CD4-positive, alpha-beta memory T cell (primary cell): ENCODE results near the gene CLEC7A. TPM values are rescaled to one million over a fixed set of nuclear protein-coding genes. Genes with fewer than 3 reads are reported as not detected.

ENCODE experiments used
- CTCF ChIA-PET: fragments of 350-600 bp; sonication (Branson Sonifier 250); formaldehyde crosslinking; loops from one replicate; lab custom pipeline; 2021; ENCODE audit warnings: inconsistent platforms; ENCODE audit not compliant: partially characterized antibody; lab: Charles Lee
- POLR2A ChIA-PET: fragments of 350-600 bp; sonication (Branson Sonifier 250); formaldehyde crosslinking; loops from one replicate; lab custom pipeline; 2021; ENCODE audit not compliant: partially characterized antibody; lab: Charles Lee
- DNase-seq, 5 donors: peaks; one replicate each; pipeline versions ENCODE4 v3.0.0 to v3.0.0-alpha.2; 2020 to 2022; ENCODE audit warnings: mixed read lengths in 1 of 5
- H3K27ac ChIP-seq: one replicate; pipeline ENCODE4 v1.7.0; 2013; ENCODE audit warnings: low read depth, low read length
- H3K27me3 ChIP-seq: 2 replicates; pipeline ENCODE4 v1.7.0; 2013; ENCODE audit warnings: mild to moderate bottlenecking, low read length, moderate library complexity; ENCODE audit not compliant: insufficient read depth
- H3K36me3 ChIP-seq: 2 replicates; pipeline ENCODE4 v1.7.0; 2013; ENCODE audit warnings: mild to moderate bottlenecking, low read length, moderate library complexity; ENCODE audit not compliant: insufficient read depth
- H3K4me1 ChIP-seq: 2 replicates; pipeline ENCODE4 v1.7.0; 2013; ENCODE audit warnings: mild to moderate bottlenecking, low read length, moderate library complexity; ENCODE audit not compliant: insufficient read depth
- H3K4me3 ChIP-seq, 2 donors: one replicate each; pipeline ENCODE4 v1.7.0; 2013; ENCODE audit warnings: low read length in 2 of 2, mild to moderate bottlenecking in 1 of 2
- H3K9me3 ChIP-seq, 2 donors: one replicate each; pipeline ENCODE4 v1.7.0; 2013; ENCODE audit warnings: low read length in 2 of 2, control low read depth in 1 of 2; ENCODE audit not compliant: control insufficient read depth in 1 of 2
- H3K27ac Mint-ChIP-seq, 7 donors: one replicate each; pipeline ENCODE4 v1.8.0; 2020 to 2021; ENCODE audit warnings: mixed read lengths in 7 of 7, mild to moderate bottlenecking in 6 of 7, inconsistent platforms in 3 of 7, moderate library complexity in 3 of 7
- H3K27me3 Mint-ChIP-seq, 2 donors: one replicate each; pipeline ENCODE4 v1.8.0; 2020 to 2021; ENCODE audit warnings: mixed read lengths in 2 of 2
- H3K36me3 Mint-ChIP-seq, 2 donors: one replicate each; pipeline ENCODE4 v1.8.0; 2020 to 2021; ENCODE audit warnings: mixed read lengths in 2 of 2, inconsistent platforms in 1 of 2, mild to moderate bottlenecking in 1 of 2
- H3K4me1 Mint-ChIP-seq, 4 donors: one replicate each; pipeline ENCODE4 v1.8.0; 2020 to 2021; ENCODE audit warnings: mixed read lengths in 4 of 4, mild to moderate bottlenecking in 1 of 4
- H3K4me3 Mint-ChIP-seq, 8 donors: one replicate each; pipeline ENCODE4 v1.8.0; 2020 to 2021; ENCODE audit warnings: mixed read lengths in 8 of 8, mild to moderate bottlenecking in 7 of 8, moderate library complexity in 6 of 8, inconsistent platforms in 3 of 8
- H3K9me3 Mint-ChIP-seq, 8 donors: one replicate each; pipeline ENCODE4 v1.8.0; 2020 to 2021; ENCODE audit warnings: mixed read lengths in 8 of 8, mild to moderate bottlenecking in 5 of 8, inconsistent platforms in 3 of 8, moderate library complexity in 1 of 8
- intact Hi-C: fragments of 100-400 bp; cut with micrococcal nuclease; formaldehyde crosslinking; loops from one replicate; pipeline ENCODE4 v1.15.1; 2023
- polyA plus RNA-seq, 2 donors: library from polyadenylated mRNA; unstranded; fragments of 300-500 nt; fragmentation: Illumina TruSeq; gene quantifications; one replicate each; pipeline ENCODE4 v1.2.3, GENCODE V29; 2021
- total RNA-seq, 2 experiments: library from RNA; stranded (reverse); gene quantifications; one replicate each; pipeline ENCODE4 v1.2.3, GENCODE V29; 2021

The CLEC7A gene
- total and polyA plus RNA-seq, 4 experiments from 2014 or later = 0.46 to 1.3 (median 0.89) TPM; not detected in 1

DNA sequence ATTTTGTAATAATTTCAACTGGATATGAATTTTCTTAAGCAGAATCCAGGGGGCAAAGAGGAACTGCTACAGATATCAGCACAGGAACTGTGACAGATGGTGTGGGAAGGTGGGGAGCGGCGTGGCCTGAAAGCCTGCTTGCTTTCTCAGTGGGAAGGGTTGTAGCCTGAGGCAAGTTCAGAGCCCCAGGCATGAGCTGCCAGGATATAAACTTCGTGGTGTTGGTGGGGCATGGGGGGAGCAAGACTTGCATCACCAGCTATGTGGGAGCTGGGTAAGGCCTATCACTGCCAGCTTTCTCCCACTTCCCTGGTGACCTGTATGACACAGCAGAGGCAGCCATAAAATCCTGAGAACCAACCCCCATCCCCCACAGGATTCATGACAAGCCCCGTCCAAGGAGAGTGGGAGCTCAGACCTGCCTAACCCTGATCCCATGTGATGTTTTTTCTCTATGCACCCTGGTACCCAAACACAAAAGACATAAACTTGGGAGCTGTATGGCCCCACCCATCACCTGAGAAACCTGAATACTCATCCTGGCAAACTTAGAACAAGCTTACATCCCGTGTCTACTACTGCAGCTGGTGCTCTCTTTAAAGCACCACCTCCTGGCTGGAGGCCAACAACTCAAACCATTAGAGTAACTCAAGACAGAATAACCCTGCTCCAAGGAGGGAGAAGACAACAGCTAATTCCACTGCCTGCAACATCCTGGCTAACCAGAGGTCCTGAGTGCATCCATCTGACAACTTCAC lies 47.7 kb downstream of the CLEC7A start:
- intact Hi-C loops = no loop called here
- H3K27ac Mint-ChIP-seq = no peak overlapping the region
- Histone ChIP-seq H3K4me3 (no peak overlapping the region), H3K9me3 (no peaks in the 10 kb centered on the region), H3K4me1 (no peaks in the 10 kb centered on the region), H3K27me3 (no peaks in the 10 kb centered on the region), H3K36me3 (no peaks in the 10 kb centered on the region), H3K27ac (no peak overlapping the region)
- peaks cover 3 to 4% of the 10 kb centered on the region in 2 donors for H3K36me3 Mint-ChIP-seq
- no peak for DNase-seq
- no peaks in the 10 kb centered on the region for H3K4me1 Mint-ChIP-seq
- peaks cover 10 to 22% of the 10 kb centered on the region in 2 donors for H3K27me3 Mint-ChIP-seq
- CTCF ChIA-PET = interaction anchor here (0.6 kb wide), 1 partner anchor 109 kb away, joined by 3 read pairs; no protein-coding TSS in a partner anchor
- no peak overlapping the region for H3K4me3 Mint-ChIP-seq
- H3K9me3 Mint-ChIP-seq = peaks cover 3 to 35% (median 20%) of the 10 kb centered on the region in 8 donors
- POLR2A ChIA-PET = no interaction called here

DNA sequence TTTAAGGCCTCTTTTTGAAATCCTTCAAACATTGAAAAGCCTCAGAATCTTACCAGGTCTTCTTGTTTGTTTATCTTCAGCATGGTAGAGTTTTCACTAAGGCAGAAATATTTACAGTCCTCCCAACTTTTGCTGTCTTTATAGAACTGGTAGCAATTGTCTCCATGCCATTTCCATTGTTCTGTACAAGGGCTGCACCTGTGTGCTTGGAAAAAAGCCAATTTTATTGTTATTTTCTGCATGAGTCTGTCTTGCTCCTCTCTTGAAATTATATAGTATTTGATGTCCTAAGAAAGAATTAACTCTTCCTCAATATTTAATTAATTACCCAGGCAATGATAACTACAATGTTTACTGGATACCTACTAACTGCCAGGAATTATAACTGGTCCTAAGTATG lies 54.5 kb downstream of the CLEC7A start:
- Mint-ChIP-seq H3K4me3 (no peak overlapping the region), H3K9me3 (peaks cover 0 to 2% (median 0%) of the 10 kb centered on the region in 8 donors), H3K27me3 (peaks cover 7 to 25% of the 10 kb centered on the region in 2 donors), H3K36me3 (no peaks in the 10 kb centered on the region), H3K4me1 (no peaks in the 10 kb centered on the region), H3K27ac (no peak overlapping the region)
- Histone ChIP-seq H3K4me3 (no peak overlapping the region), H3K36me3 (no peaks in the 10 kb centered on the region), H3K27ac (no peak overlapping the region), H3K4me1 (no peaks in the 10 kb centered on the region), H3K27me3 (no peaks in the 10 kb centered on the region), H3K9me3 (no peaks in the 10 kb centered on the region)
- no peak for DNase-seq
- ChIA-PET CTCF (no interaction called here), POLR2A (no interaction called here)
- intact Hi-C loops = no loop called here

DNA sequence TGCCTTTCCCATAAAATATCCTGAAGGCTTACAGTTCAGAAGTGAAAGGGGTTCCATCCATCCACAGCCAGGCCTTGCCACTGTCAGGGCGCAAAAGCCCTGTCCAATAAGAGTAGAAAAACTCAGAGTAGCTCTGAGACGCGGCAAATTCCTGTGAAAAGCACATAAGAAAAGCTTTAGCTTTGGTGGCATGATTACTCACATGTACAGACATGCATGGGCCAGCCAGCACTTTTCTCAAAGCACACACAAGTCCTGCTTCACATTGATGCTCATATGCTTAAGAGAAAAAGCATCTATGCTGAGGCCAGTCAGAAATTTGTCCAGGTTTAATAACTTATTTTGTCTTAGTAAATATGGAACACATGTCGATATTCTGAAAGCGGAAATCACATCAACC lies 56.7 kb downstream of the CLEC7A start:
- Histone ChIP-seq H3K9me3 (no peaks in the 10 kb centered on the region), H3K27me3 (no peaks in the 10 kb centered on the region), H3K36me3 (no peaks in the 10 kb centered on the region), H3K4me1 (no peaks in the 10 kb centered on the region), H3K27ac (no peak overlapping the region), H3K4me3 (no peak overlapping the region)
- intact Hi-C loops = no loop called here
- H3K9me3 Mint-ChIP-seq = no peaks in the 10 kb centered on the region
- H3K36me3 Mint-ChIP-seq = no peaks in the 10 kb centered on the region
- CTCF ChIA-PET = no interaction called here
- H3K4me3 Mint-ChIP-seq = no peak overlapping the region
- peaks cover 9 to 24% of the 10 kb centered on the region in 2 donors for H3K27me3 Mint-ChIP-seq
- no peak for DNase-seq
- POLR2A ChIA-PET = no interaction called here
- no peaks in the 10 kb centered on the region for H3K4me1 Mint-ChIP-seq
- H3K27ac Mint-ChIP-seq = no peak overlapping the region

DNA sequence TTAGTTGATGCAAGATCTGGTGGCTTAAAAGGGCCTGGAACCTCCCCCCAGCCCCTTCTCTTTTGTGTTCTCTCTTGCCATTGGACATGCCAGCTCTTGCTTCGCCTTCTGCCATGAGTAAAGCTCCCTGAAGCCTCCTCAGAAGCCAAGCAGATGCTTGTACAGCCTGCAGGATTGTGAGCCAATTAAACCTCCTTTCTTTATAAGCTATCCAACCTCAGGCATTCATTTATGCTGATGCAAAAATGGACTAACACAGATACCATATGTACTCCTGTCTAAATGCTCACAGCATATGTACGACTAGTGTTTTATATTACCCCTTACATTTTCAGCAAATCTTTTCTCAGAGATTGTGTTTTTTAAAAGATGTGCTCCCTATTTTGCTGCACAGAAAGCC lies 57.9 kb downstream of the CLEC7A start:
- intact Hi-C loops = no loop called here
- H3K27ac ChIP-seq = no peak overlapping the region
- DNase-seq = no peak
- ChIA-PET POLR2A (no interaction called here), CTCF (no interaction called here)
- Mint-ChIP-seq H3K36me3 (no peaks in the 10 kb centered on the region), H3K4me3 (no peak overlapping the region), H3K4me1 (no peaks in the 10 kb centered on the region), H3K27ac (no peak overlapping the region), H3K9me3 (no peaks in the 10 kb centered on the region), H3K27me3 (peaks cover 13 to 26% of the 10 kb centered on the region in 2 donors)
- no peaks in the 10 kb centered on the region for H3K36me3 ChIP-seq
- no peaks in the 10 kb centered on the region for H3K27me3 ChIP-seq
- no peaks in the 10 kb centered on the region for H3K4me1 ChIP-seq
- no peak overlapping the region for H3K4me3 ChIP-seq
- no peaks in the 10 kb centered on the region for H3K9me3 ChIP-seq

DNA sequence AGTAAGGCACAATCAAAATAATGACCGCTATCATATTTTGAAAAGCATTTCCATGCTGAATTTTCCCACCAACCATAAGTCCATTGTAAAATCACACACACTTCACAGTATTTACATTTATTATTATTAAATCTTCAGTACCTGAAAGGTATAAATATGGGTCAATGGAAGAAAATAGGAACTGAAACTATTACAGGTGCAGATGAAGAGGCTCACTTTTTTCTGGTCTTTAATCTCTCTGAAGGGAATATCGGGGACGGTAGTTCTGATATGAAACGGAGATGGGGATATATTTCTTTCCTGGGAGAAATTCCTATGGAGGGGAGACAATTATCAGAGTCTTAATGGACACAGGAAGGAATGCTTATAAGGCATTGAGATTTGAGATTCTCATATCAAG lies 59.6 kb downstream of the CLEC7A start:
- H3K9me3 Mint-ChIP-seq = no peaks in the 10 kb centered on the region
- H3K9me3 ChIP-seq = no peaks in the 10 kb centered on the region
- no peak overlapping the region for H3K27ac Mint-ChIP-seq
- no peaks in the 10 kb centered on the region for H3K36me3 ChIP-seq
- ChIA-PET POLR2A (no interaction called here), CTCF (no interaction called here)
- intact Hi-C loops = no loop called here
- no peaks in the 10 kb centered on the region for H3K27me3 ChIP-seq
- H3K36me3 Mint-ChIP-seq = no peaks in the 10 kb centered on the region
- no peak overlapping the region for H3K27ac ChIP-seq
- H3K4me1 ChIP-seq = no peaks in the 10 kb centered on the region
- H3K27me3 Mint-ChIP-seq = peaks cover 17 to 26% of the 10 kb centered on the region in 2 donors
- no peak overlapping the region for H3K4me3 ChIP-seq
- DNase-seq = no peak
- no peak overlapping the region for H3K4me3 Mint-ChIP-seq
- H3K4me1 Mint-ChIP-seq = no peaks in the 10 kb centered on the region

DNA sequence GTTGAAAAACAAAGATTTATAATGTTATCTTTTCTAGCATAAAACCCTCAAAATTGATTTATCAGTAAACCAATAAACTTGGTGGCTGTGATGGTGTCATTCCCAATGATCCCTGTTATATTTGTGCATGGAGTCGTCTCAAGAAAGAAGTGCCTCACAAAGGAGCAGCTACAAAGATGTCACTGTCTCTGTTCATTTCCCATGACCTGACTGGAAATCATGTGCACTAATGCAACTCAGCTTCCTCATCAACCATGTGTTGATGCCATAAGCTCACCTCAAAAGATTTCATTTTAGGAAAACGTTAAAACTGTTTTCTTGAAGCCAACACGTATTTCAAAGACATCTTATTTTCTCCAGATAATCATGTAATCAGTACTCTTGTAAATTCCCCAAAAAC lies 60.0 kb downstream of the CLEC7A start:
- Mint-ChIP-seq H3K4me1 (no peaks in the 10 kb centered on the region), H3K4me3 (no peak overlapping the region), H3K27ac (no peak overlapping the region), H3K27me3 (peaks cover 15 to 26% of the 10 kb centered on the region in 2 donors), H3K36me3 (no peaks in the 10 kb centered on the region), H3K9me3 (no peaks in the 10 kb centered on the region)
- ChIA-PET CTCF (no interaction called here), POLR2A (no interaction called here)
- Histone ChIP-seq H3K27me3 (no peaks in the 10 kb centered on the region), H3K9me3 (no peaks in the 10 kb centered on the region), H3K27ac (no peak overlapping the region), H3K36me3 (no peaks in the 10 kb centered on the region), H3K4me1 (no peaks in the 10 kb centered on the region), H3K4me3 (no peak overlapping the region)
- DNase-seq = no peak
- intact Hi-C loops = no loop called here

DNA sequence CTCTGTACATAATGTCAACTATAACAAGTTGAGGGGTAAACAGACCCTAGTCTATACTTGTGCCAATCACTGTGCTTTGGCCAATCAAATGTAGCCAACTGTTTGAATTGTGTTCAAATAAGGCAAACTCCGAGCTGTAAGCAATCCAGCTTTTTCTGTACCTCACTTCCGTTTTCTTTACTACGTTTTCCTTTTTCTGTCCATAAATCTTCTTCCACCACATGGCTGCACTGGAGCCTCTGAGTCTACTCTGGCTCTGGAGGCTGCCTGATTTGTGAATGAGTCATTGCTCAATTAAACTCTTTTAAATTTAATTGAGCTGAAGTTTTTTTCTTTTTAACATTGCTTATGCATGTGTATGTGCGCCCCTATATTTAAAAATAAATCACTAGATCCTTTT lies 60.9 kb downstream of the CLEC7A start:
- H3K4me1 ChIP-seq = no peaks in the 10 kb centered on the region
- intact Hi-C loops = no loop called here
- ChIA-PET POLR2A (no interaction called here), CTCF (no interaction called here)
- H3K4me1 Mint-ChIP-seq = no peaks in the 10 kb centered on the region
- DNase-seq = no peak
- H3K4me3 Mint-ChIP-seq = no peak overlapping the region
- H3K36me3 Mint-ChIP-seq = no peaks in the 10 kb centered on the region
- no peaks in the 10 kb centered on the region for H3K9me3 ChIP-seq
- no peaks in the 10 kb centered on the region for H3K27me3 ChIP-seq
- no peak overlapping the region for H3K27ac ChIP-seq
- no peaks in the 10 kb centered on the region for H3K9me3 Mint-ChIP-seq
- H3K36me3 ChIP-seq = no peaks in the 10 kb centered on the region
- no peak overlapping the region for H3K27ac Mint-ChIP-seq
- H3K4me3 ChIP-seq = no peak overlapping the region
- peaks cover 15 to 27% of the 10 kb centered on the region in 2 donors for H3K27me3 Mint-ChIP-seq
